Natural killer cell (primary cell): Measurements from ENCODE around the gene SUSD2. TPM values are rescaled to one million over a fixed set of nuclear protein-coding genes. Genes with fewer than 3 reads are reported as not detected.

Experiments
- ATAC-seq, 3 donors: fragments of 150-1000 bp in 2 of 3; fragments of 200-7000 bp in 1 of 3; cut with Tn5 transposase; 1 replicate in 1 of 3; 2 replicates in 2 of 3; pipeline ENCODE4 v1.10.0; 2021; ENCODE audit warnings: mild to moderate bottlenecking in 2 of 3, moderate library complexity in 2 of 3
- DNase-seq, 2 donors: peaks; one replicate each; pipeline versions ENCODE4 v3.0.0 to v3.0.0-alpha.2; 2013 to 2021; ENCODE audit warnings: mixed read lengths in 1 of 2
- H3K27ac ChIP-seq: one replicate; pipeline ENCODE4 v1.5.1; 2013; ENCODE audit warnings: mild to moderate bottlenecking, low read length
- H3K27me3 ChIP-seq: one replicate; pipeline ENCODE4 v1.6.1; 2013; ENCODE audit warnings: low read length; ENCODE audit not compliant: control insufficient read depth, insufficient read depth
- H3K36me3 ChIP-seq: one replicate; pipeline ENCODE4 v1.6.1; 2013; ENCODE audit warnings: low read length; ENCODE audit not compliant: control insufficient read depth, insufficient read depth
- H3K4me1 ChIP-seq: one replicate; pipeline ENCODE4 v1.6.1; 2013; ENCODE audit warnings: low read length; ENCODE audit not compliant: control insufficient read depth, insufficient read depth
- H3K4me3 ChIP-seq: one replicate; pipeline ENCODE4 v1.5.1; 2013; ENCODE audit warnings: low read length
- H3K9me3 ChIP-seq: one replicate; pipeline ENCODE4 v1.6.1; 2013; ENCODE audit warnings: low read length; ENCODE audit not compliant: control insufficient read depth, insufficient read depth
- H3K27ac Mint-ChIP-seq, 2 donors: one replicate each; pipeline ENCODE4 v1.8.0; 2022; ENCODE audit warnings: mild to moderate bottlenecking in 2 of 2, mixed read lengths in 2 of 2, moderate library complexity in 1 of 2
- H3K27me3 Mint-ChIP-seq, 2 donors: one replicate each; pipeline ENCODE4 v1.8.0; 2022; ENCODE audit warnings: low read depth in 2 of 2, mixed read lengths in 2 of 2
- H3K36me3 Mint-ChIP-seq: one replicate; pipeline ENCODE4 v1.8.0; 2022; ENCODE audit warnings: mixed read lengths
- H3K4me1 Mint-ChIP-seq, 2 donors: one replicate each; pipeline ENCODE4 v1.8.0; 2022; ENCODE audit warnings: mixed read lengths in 2 of 2
- H3K4me3 Mint-ChIP-seq: one replicate; pipeline ENCODE4 v1.8.0; 2022; ENCODE audit warnings: mild to moderate bottlenecking, moderate library complexity, mixed read lengths
- H3K9me3 Mint-ChIP-seq, 2 donors: one replicate each; pipeline ENCODE4 v1.8.0; 2022; ENCODE audit warnings: mixed read lengths in 2 of 2
- WGBS: methylation state at CpG from one replicate; pipeline ENCODE4 v1.1.7; 2013; ENCODE audit warnings: missing lambda C conversion rate; ENCODE audit not compliant: insufficient coverage; 5-methylcytosine and 5-hydroxymethylcytosine counted together
- intact Hi-C: fragments of 100-400 bp; cut with micrococcal nuclease; formaldehyde crosslinking; loops from one replicate; pipeline ENCODE4 v1.14.2; 2022
- total RNA-seq, 4 donors: library from RNA; stranded (reverse); fragments of 120-200 nt in 1 of 4; gene quantifications; one replicate each; pipeline versions ENCODE4 v1.2.3 to v1.2.4, GENCODE V29; 2013 to 2022
- TF ChIP-seq, protein P1 (sequence below): fragments of 200-600 bp; IDR thresholded peaks from one replicate; pipeline ENCODE4 v1.8.0; 2022; ENCODE audit warnings: antibody characterized with exemption

The SUSD2 gene
- total RNA-seq, 3 donors from 2014 or later (not counting 1 experiment from before 2014, with no cell fraction given), result 0.75 to 1.7 (median 1.5) TPM

DNA sequence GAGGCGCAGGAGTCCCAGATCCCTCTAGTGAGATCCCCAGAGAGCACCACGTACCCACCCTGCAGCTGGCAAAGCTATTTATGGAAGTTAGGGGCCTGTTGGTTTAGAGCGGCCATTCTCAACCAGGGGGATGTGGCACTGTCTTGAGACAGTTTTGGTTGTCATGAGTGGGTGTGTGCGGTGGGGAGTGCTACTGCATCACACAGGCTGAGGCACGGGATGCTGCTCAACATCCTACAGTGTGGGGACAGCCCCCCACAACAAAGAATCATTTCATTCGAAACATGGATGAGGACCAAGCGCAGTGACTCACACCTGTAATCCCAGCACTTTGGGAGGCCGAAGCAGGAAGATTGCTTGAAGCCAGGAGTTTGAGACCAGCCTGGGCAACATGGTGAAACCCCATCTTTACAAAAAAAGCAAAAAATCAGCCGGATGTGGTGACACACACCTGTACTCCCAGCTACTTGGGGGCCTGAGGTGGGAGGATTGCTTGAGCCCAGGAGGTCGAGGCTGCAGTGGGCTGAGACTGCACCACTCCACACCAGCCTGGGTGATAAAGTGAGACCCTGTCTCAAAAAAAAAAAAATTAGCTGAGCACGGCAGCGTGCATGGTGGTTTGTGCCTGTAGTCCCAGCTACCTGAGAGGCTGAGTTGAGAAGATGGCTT, 35.4 kb downstream of the SUSD2 start:
- no peaks in the 10 kb centered on the region for H3K27me3 Mint-ChIP-seq
- H3K36me3 ChIP-seq, result no peaks in the 10 kb centered on the region
- 85% methylated on average over 12 of the region's 12 CpGs for WGBS
- no peak overlapping the region for H3K27ac Mint-ChIP-seq
- H3K4me3 ChIP-seq, result no peak overlapping the region
- H3K9me3 ChIP-seq, result no peaks in the 10 kb centered on the region
- H3K4me1 Mint-ChIP-seq, result no peaks in the 10 kb centered on the region
- no peak overlapping the region for H3K4me3 Mint-ChIP-seq
- H3K36me3 Mint-ChIP-seq, result no peaks in the 10 kb centered on the region
- ATAC-seq (no peak), DNase-seq (no peak)
- H3K9me3 Mint-ChIP-seq, result no peaks in the 10 kb centered on the region
- H3K4me1 ChIP-seq, result no peaks in the 10 kb centered on the region
- intact Hi-C loops, result no loop called here
- H3K27ac ChIP-seq, result no peak overlapping the region
- no peaks in the 10 kb centered on the region for H3K27me3 ChIP-seq
- TF ChIP-seq, protein P1, sequence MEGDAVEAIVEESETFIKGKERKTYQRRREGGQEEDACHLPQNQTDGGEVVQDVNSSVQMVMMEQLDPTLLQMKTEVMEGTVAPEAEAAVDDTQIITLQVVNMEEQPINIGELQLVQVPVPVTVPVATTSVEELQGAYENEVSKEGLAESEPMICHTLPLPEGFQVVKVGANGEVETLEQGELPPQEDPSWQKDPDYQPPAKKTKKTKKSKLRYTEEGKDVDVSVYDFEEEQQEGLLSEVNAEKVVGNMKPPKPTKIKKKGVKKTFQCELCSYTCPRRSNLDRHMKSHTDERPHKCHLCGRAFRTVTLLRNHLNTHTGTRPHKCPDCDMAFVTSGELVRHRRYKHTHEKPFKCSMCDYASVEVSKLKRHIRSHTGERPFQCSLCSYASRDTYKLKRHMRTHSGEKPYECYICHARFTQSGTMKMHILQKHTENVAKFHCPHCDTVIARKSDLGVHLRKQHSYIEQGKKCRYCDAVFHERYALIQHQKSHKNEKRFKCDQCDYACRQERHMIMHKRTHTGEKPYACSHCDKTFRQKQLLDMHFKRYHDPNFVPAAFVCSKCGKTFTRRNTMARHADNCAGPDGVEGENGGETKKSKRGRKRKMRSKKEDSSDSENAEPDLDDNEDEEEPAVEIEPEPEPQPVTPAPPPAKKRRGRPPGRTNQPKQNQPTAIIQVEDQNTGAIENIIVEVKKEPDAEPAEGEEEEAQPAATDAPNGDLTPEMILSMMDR, result no peak

GRCh38 chr22:24217384-24217783, 36.1 kb downstream of the SUSD2 start:
- intact Hi-C loops, result no loop called here
- DNase-seq (no peak), ATAC-seq (no peak)
- Histone ChIP-seq H3K4me3 (no peak overlapping the region), H3K27ac (no peak overlapping the region), H3K27me3 (no peaks in the 10 kb centered on the region), H3K9me3 (no peaks in the 10 kb centered on the region), H3K36me3 (no peaks in the 10 kb centered on the region), H3K4me1 (no peaks in the 10 kb centered on the region)
- Mint-ChIP-seq H3K4me3 (no peak overlapping the region), H3K27ac (no peak overlapping the region), H3K27me3 (no peaks in the 10 kb centered on the region), H3K9me3 (no peaks in the 10 kb centered on the region), H3K4me1 (no peaks in the 10 kb centered on the region), H3K36me3 (no peaks in the 10 kb centered on the region)
- TF ChIP-seq, protein P1, result no peak
- 88% methylated on average over 3 of the region's 3 CpGs for WGBS

GRCh38 chr22:24219750-24220149, 38.5 kb downstream of the SUSD2 start:
- H3K27me3 ChIP-seq, result no peaks in the 10 kb centered on the region
- no peaks in the 10 kb centered on the region for H3K4me1 Mint-ChIP-seq
- H3K4me3 Mint-ChIP-seq, result no peak overlapping the region
- peaks cover 3% of the 10 kb centered on the region for H3K9me3 ChIP-seq
- no peaks in the 10 kb centered on the region for H3K27me3 Mint-ChIP-seq
- no peak overlapping the region for H3K27ac Mint-ChIP-seq
- no peaks in the 10 kb centered on the region for H3K4me1 ChIP-seq
- H3K4me3 ChIP-seq, result no peak overlapping the region
- H3K36me3 Mint-ChIP-seq, result no peaks in the 10 kb centered on the region
- TF ChIP-seq, protein P1, result no peak
- 88% methylated on average over 8 of the region's 9 CpGs for WGBS
- intact Hi-C loops, result no loop called here
- DNase-seq, result no peak
- no peak overlapping the region for H3K27ac ChIP-seq
- ATAC-seq, result no peak
- H3K9me3 Mint-ChIP-seq, result no peaks in the 10 kb centered on the region
- no peaks in the 10 kb centered on the region for H3K36me3 ChIP-seq

- ATAC-seq (no peak), DNase-seq (no peak)
- no peaks in the 10 kb centered on the region for H3K36me3 Mint-ChIP-seq
- H3K4me1 ChIP-seq, result no peaks in the 10 kb centered on the region
- no peak overlapping the region for H3K4me3 ChIP-seq
- no peaks in the 10 kb centered on the region for H3K9me3 Mint-ChIP-seq
- no peaks in the 10 kb centered on the region for H3K27me3 ChIP-seq
- no peaks in the 10 kb centered on the region for H3K36me3 ChIP-seq
- intact Hi-C loops, result no loop called here
- no peak overlapping the region for H3K27ac ChIP-seq
- no peak overlapping the region for H3K27ac Mint-ChIP-seq
- WGBS, result no CpG with 5 or more reads among the region's 1 CpG
- H3K4me3 Mint-ChIP-seq, result no peak overlapping the region
- TF ChIP-seq, protein P1, result no peak
- H3K4me1 Mint-ChIP-seq, result no peaks in the 10 kb centered on the region
- H3K27me3 Mint-ChIP-seq, result no peaks in the 10 kb centered on the region
- peaks cover 5% of the 10 kb centered on the region for H3K9me3 ChIP-seq
These were observed 43.2 kb downstream of the SUSD2 start for GRCh38 chr22:24224468-24224867.
